DMS53 (cell line): ENCODE measurements around the gene CCDC13.
"Not testable (repeated sequence)": the region's sequence is repeated elsewhere in the genome, so short reads cannot be mapped to it uniquely, and the experiment has no call there.

Source experiments
- DNase-seq: peaks from one replicate; lab custom pipeline; 2025; lab: John Stamatoyannopoulos, UW

The CCDC13 gene, protein sequence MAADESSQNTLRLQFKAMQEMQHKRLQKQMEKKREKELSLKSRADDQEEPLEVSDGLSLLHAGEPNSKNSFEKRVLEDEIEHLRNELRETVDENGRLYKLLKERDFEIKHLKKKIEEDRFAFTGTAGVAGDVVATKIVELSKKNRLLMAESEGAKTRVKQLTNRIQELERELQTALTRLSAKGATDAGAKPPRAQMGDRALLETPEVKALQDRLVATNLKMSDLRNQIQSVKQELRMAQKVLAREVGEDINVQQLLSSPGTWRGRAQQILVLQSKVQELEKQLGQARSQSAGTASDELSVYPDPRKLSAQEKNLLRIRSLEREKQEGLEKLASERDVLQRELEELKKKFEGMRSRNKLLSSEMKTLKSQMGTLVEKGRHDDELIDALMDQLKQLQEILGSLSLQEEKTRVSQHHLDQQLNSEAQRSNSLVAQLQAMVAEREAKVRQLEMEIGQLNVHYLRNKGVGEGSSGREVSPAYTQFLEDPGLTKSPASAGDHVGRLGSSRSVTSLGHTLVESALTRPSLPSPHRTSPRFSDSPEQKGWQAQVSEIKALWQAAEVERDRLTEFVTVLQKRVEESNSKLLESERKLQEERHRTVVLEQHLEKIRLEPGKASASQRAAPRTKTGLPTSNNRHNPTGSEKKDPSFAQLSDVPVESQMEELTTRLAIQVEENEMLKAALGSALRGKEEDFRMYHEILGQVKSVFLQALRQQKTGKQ

GRCh38 chr3:42772670-42773408, at the start of gene CCDC13:
TSS of gene CCDC13 (minus strand) at chr3:42773253. CDS start at chr3:42758345, 14,908 bp downstream.
- DNase-seq = peak; percentile 94

GRCh38 chr3:42822828-42823227, 49.8 kb upstream of the CCDC13 start:
- peak; percentile 43 for DNase-seq

GRCh38 chr3:42820746-42821051, 47.6 kb upstream of the CCDC13 start:
- DNase-seq = no peak

DNA sequence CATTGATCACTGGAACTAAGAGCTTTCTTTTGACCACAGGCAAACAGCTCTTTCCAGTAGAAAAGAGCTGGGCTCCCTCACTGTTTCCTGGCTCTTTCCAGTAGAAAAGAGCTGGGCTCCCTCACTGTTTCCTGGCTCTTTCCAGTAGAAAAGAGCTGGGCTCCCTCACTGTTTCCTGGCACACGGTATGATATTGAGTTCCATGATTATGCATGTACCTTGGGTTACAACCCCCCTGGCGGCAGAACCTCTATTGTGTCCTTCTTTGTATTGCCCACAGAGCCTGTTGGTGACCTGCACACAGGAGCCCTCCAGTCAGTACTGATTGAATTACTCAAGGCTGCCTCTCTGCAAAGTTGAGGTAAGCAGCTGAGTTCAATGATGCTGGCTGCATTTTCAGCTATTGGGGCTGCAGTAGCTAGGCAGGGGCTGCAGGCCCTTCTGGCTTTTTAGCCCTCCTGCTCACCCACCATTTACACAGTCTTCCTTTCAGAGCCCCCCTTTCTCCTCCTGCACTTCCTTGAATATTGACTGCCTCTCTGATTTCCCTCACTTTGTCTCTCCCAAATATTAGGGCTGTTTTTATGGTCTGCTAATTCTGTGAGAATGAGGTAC, 46.4 kb upstream of the CCDC13 start:
- peak; percentile 75 for DNase-seq

- no peak for DNase-seq
Observed at GRCh38 chr3:42815826-42816225, 42.8 kb upstream of the CCDC13 start.

GRCh38 chr3:42814914-42815507, 42.0 kb upstream of the CCDC13 start:
- peak; percentile 30 for DNase-seq

DNA sequence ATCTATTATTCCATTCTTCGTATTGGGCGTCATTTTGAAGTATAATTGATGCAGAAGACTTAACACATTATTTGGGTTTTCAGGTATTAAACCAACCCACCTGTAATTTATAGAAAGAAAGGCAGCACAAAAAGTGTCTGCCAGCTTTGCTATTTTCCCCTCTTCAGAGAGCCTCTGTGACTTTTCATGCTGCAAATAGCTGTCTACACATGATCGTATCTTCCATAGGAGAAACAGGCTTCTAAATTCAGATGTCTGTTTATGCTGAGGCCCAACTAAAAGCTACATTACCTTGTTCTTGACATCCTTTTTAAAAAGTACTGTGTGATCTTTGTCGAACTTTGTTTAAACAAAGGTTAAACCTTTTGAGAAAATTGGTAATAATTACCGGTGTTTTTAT, 41.2 kb upstream of the CCDC13 start:
- DNase-seq = no peak

GRCh38 chr3:42811118-42811883, 38.2 kb upstream of the CCDC13 start:
- DNase-seq = not testable (repeated sequence)

DNA sequence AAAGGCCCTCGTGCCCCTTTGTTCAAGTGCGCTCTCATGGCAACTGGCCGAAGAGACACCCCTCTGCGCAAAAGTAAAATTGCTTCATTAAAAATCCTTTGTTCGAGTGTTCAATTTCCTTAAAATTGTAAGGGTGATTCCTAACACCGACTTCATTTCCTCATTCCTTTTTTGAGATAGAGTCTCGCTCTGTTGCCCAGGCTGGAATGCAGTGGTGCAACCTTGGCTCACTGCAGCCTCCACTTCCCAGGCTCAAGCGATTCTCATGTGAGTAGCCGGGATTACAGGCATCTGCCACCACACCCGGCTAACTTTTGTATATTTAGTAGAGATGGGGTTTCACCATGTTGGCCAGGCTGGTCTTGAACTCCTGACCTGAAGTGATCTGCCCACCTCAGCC, 37.7 kb upstream of the CCDC13 start:
- not testable (repeated sequence) for DNase-seq

GRCh38 chr3:42809202-42809601, 36.1 kb upstream of the CCDC13 start, which contains the start of gene ACKR2:
TSS of gene ACKR2 (plus strand) at chr3:42809445. CDS start at chr3:42864503, 55,058 bp downstream.
- no peak for DNase-seq

- no peak for DNase-seq
Observed at GRCh38 chr3:42807929-42808328, 34.9 kb upstream of the CCDC13 start.

GRCh38 chr3:42805141-42805821, 32.2 kb upstream of the CCDC13 start:
- peak; percentile 60 for DNase-seq

- no peak for DNase-seq
Observed at GRCh38 chr3:42804831-42805132, 31.7 kb upstream of the CCDC13 start.

GRCh38 chr3:42804106-42804830, 31.2 kb upstream of the CCDC13 start, which contains the start of gene HIGD1A:
TSS of gene HIGD1A (minus strand) at chr3:42804490. CDS start at chr3:42794253, 10,237 bp downstream.
- peak; percentile 90 for DNase-seq

DNA sequence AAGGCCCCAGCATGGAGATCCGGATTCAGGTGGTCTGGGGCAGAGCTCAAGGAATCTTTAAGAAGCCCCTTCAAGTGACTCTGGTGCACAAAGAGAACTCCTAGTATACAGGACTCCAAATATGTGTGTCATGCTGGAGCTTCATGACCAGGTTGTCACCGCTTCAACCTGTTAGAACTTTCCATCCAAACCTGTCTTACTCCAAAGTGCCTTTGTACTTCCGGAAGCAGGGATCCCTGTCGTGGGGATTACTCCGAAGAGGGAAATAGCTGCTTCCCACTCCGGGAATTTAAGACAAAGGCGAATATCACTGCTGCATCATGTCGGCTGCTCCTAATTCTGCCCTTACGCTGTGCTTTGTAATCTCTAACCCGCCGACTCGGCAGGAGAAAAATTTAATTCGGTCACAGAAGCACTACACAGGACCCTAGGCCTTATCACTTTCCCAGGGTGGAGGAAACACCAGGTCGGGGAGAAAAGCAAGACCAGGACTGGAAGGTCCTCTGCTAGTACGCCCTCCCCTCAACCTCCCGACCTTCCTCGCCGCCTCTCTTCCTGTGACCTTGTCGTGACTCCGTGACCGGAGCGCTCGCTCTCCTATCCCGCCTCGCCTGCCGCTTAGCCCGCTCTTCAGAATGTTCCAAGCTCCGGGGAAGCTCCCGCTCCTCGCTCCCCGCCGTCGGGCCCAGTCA, 30.5 kb upstream of the CCDC13 start:
- peak; percentile 50 for DNase-seq

GRCh38 chr3:42802876-42803413, 29.9 kb upstream of the CCDC13 start:
- DNase-seq = no peak

DNA sequence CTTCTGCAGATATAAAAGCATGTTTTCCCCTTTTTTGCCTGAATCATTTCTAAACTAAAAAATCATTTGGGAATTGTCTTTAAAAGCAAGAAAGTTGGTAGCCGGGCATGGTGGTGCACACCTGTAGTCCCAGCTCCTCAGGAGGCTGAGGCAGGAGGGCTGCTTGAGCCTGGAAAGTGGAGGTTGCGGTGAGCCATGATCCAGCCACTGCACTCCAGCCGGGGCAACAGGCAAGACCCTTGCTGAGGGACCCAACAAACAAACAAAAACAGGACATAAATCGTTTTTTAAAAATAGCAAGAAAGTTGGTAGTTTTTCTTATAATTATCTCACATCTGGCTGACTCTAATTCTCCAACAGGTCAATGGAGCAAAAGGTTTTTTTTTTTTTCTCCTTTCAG, 28.7 kb upstream of the CCDC13 start:
- DNase-seq = no peak

- no peak for DNase-seq
Observed at GRCh38 chr3:42801048-42801620, 28.1 kb upstream of the CCDC13 start.

DNA sequence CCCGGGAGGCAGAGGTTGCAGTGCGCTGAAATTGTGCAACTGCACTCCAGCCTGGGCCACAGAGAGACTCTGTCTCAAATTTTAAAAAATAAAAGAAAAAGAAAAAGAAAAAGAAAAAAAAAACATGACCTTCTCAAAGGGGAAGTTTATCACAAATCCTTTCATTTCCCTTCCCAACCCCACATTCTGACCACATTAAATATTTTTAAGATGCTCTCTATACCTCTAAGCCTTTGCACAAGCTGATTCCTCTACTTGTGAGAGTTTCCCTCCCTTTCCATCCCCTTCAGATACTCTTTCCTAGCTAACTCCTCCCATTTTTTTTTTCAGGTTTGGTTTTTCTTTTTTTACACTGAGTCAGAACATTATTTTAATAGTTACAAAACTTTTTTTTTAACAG, 27.2 kb upstream of the CCDC13 start:
- no peak for DNase-seq
